ENCODE measurements around the gene IVNS1ABP.

DNA sequence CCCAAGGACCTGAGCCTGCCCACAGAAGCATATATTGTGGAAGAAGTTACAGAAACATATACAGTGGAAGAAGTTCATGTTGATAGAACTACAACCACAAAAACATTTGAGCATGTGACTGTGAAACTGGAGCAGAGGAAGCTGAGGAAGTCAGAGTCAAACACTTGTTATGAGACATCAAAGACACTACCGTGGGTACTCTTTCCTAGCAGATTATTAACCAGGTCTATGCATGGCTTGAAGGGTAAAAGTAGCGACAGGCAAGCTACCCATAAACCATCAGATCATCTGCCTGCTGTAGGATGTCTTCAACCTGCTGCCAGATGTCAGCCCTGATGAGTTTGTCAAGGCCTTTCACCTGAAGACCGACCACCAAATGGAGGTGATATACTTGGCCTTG is 35.8 kb downstream of the IVNS1ABP start:
- no peak for TF ChIP-seq POLR2A (IDR thresholded peaks at IDR 0.05; ENCODE audit: insufficient read depth in 1 of 2, low read depth in 2 of 2, low read length in 2 of 2)
- no peak for TF ChIP-seq CTCF (CRISPR knock-in tag; IDR thresholded peaks at IDR 0.05)
- TF ChIP-seq TOE1 (CRISPR knock-in tag; IDR thresholded peaks at IDR 0.05), result no peak
- no peak for TF ChIP-seq FOSL2 (CRISPR knock-in tag; IDR thresholded peaks at IDR 0.05)
- TF ChIP-seq NR2F6 (IDR thresholded peaks at IDR 0.05), result no peak
- peak; percentile 19; the same call in 1 of the 2 replicates for TF ChIP-seq NR2F6 (CRISPR knock-in tag; IDR thresholded peaks at IDR 0.05)
- no peak for TF ChIP-seq ARID3A (IDR thresholded peaks at IDR 0.05; ENCODE audit: low read depth, low read length)
- no peak for TF ChIP-seq FOXK2 (IDR thresholded peaks at IDR 0.05)
- TF ChIP-seq ESRRA (CRISPR knock-in tag; IDR thresholded peaks at IDR 0.05; ENCODE audit: low read depth), result no peak
- no peak for TF ChIP-seq KLF16 (CRISPR knock-in tag; IDR thresholded peaks at IDR 0.05)
- no peak for TF ChIP-seq HHEX (CRISPR knock-in tag; IDR thresholded peaks at IDR 0.05)
- TF ChIP-seq EP300 (IDR thresholded peaks at IDR 0.05; ENCODE audit: low read depth in 2 of 2, low read length in 2 of 2), result peak in 1 of 2 experiments; percentile 21; a peak in 1 of 4 replicates
- no peak for TF ChIP-seq EP300 (CRISPR knock-in tag; IDR thresholded peaks at IDR 0.05; ENCODE audit: borderline replicate concordance)
- no peak for TF ChIP-seq ATF3 (CRISPR knock-in tag; IDR thresholded peaks at IDR 0.05)
- no peak; a peak in 1 of 4 replicates for TF ChIP-seq REST (IDR thresholded peaks at IDR 0.05; ENCODE audit: borderline replicate concordance in 1 of 2, low read depth in 1 of 2, low read length in 2 of 2)

Measured in HepG2 (cell line).